HL-60/S4 treated with retinoic acid at 250 ng/mL for 4 days and 3 days (cell line): Measurements from ENCODE around the gene ERICH4.
"Not testable (repeated sequence)": the region's sequence is repeated elsewhere in the genome, so short reads cannot be mapped to it uniquely, and the experiment has no call there.

Experiments used
- in situ Hi-C: fragments of 300-500 bp; cut with MboI; formaldehyde crosslinking; loops from 2 replicates; pipeline ENCODE4 v1.7.0; 2022; ENCODE audit warnings: low sequenced_read_pairs

The ERICH4 gene

GRCh38 chr19:41463257-41464256, 20.6 kb downstream of the ERICH4 start:
- in situ Hi-C loops, result not testable (repeated sequence)

DNA sequence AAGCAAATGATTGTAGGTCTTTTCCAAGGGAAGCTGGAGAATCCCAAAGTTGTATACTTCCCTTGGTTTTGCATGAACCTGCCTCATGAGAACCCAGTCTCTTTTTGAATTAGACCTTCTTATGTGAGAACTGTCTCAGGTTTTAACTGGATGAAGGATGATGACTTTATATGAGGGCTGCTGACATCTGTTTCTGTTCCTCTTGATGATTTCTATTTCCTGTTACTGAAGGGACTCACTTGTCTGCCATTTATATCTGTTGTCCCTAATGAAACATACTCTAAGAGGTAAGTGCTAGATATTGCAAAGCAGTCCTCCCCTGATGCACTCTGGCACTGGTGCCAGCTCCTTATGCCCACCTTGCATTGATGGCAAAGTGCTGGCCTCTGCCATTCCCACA, 33.6 kb downstream of the ERICH4 start:
- in situ Hi-C loops, result no loop called here

- in situ Hi-C loops, result no loop called here
Observed at GRCh38 chr19:41478171-41478570, 35.2 kb downstream of the ERICH4 start.

DNA sequence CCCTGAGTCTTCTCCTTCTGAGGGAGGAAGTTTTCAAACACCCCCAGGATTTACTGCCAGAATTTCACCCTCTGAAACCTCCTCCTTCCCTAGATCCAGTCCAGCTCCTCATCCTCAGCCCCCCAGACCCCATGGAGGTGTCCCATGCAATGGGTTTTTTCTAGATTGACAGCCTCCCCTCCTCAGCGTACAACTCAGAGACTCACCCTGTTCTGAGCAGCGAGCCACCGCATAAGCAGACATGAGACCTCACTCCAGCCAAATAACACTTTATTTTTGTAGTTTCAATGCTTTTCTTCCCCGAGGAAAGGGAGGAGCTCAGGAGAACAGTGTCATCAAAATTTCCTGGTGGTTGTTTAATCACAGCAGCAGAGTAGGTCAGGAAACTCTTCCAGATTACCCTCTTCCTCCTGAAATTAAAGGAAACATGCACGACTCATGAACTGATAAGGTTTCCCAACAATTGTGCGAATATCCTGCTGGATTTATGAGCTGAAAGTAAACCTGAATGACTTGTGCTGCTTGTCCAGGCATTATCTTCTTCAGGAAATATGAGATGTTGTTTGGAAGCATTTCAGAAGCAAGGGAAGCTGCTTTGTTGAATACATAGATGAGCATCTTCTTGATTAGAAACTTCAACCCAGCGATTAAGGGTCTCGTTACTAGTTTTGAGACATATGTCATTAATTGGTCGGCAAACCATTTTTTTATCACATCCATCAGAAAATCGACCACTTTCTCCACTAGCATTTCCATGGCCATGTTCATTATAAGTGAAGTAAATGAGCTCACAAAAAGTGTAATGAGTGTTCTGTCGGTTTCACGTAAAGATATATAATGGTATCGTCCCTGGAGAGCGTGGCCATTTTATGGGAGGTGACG, 36.2 kb downstream of the ERICH4 start:
- in situ Hi-C loops, result no loop called here

- in situ Hi-C loops, result no loop called here
Observed at GRCh38 chr19:41479757-41480191, 36.8 kb downstream of the ERICH4 start.

DNA sequence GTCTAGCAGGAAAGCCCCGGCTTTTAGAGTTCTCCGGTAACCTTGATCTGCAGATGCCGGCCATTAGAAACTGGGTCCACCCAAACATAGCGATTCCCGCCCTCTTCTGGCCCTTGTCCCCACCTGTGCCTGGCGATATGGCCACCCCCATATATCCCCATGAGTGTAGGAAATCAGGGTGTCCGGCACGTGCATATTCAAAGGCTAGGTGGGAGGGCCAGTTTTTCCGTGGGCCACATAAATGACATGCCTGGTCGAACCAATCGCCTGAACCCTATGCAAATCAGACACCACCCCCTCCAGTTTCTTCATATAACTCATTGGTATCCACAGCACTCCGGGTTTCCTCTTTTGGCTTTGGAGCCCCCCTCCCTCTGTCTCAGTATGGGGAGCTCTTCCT, 37.4 kb downstream of the ERICH4 start:
- in situ Hi-C loops, result no loop called here

- in situ Hi-C loops, result no loop called here
Observed at GRCh38 chr19:41484822-41485221, 41.9 kb downstream of the ERICH4 start.

GRCh38 chr19:41486953-41487352, 44.0 kb downstream of the ERICH4 start:
- in situ Hi-C loops, result not testable (repeated sequence)

- in situ Hi-C loops, result no loop called here
Observed at GRCh38 chr19:41492843-41493242, 49.9 kb downstream of the ERICH4 start.
